ENCODE measurements around the gene FGD3. TPM values are rescaled to one million over a fixed set of nuclear protein-coding genes. Genes with fewer than 3 reads are reported as not detected.

The FGD3 gene
- total and polyA plus RNA-seq, 2 donors (not counting 1 experiment from before 2014, with no cell fraction given): not detected

- no peaks in the 10 kb centered on the region for H3K27me3 ChIP-seq (ENCODE audit: control insufficient read depth, insufficient read depth, low read length)
- H3K36me3 ChIP-seq (ENCODE audit: control insufficient read depth, insufficient read depth, low read length): no peaks in the 10 kb centered on the region
- H3K4me2 ChIP-seq (ENCODE audit: extremely low read depth, insufficient read depth, low read length): no peak overlapping the region
- DNase-seq (ENCODE audit: low read depth in 2 of 2): no peak
- no peaks in the 10 kb centered on the region for H4K20me1 ChIP-seq (ENCODE audit: control insufficient read depth, extremely low read depth, insufficient read depth, low read length)
- no peak overlapping the region for H3K27ac ChIP-seq (ENCODE audit: insufficient read depth, low read length)
- no peaks in the 10 kb centered on the region for H3K4me1 ChIP-seq (ENCODE audit: control insufficient read depth, extremely low read depth, insufficient read depth, low read length)
- H3K4me3 ChIP-seq (replicated peaks in 1 of 4; ENCODE audit: control extremely low read depth in 1 of 4, insufficient read depth in 1 of 4, low read depth in 3 of 4, low read length in 4 of 4): no peak overlapping the region
- H3K79me2 ChIP-seq (ENCODE audit: control insufficient read depth, insufficient read depth, low read length): no peaks in the 10 kb centered on the region
- H2AFZ ChIP-seq (ENCODE audit: low read length): no peak overlapping the region
- no peak overlapping the region for H3K9ac ChIP-seq (ENCODE audit: insufficient read depth, low read length)
- no peaks in the 10 kb centered on the region for H3K9me3 ChIP-seq (ENCODE audit: control insufficient read depth, insufficient read depth, low read depth, low read length)
- TF ChIP-seq CTCF (conservative IDR thresholded peaks at IDR 0.05 in 1 of 2, IDR thresholded peaks at IDR 0.05 in 1 of 2; ENCODE audit: low read depth in 1 of 2, low read length in 2 of 2) (no peak), EZH2 (IDR thresholded peaks at IDR 0.05; ENCODE audit: low read length, missing control alignments) (no peak)
Measured at GRCh38 chr9:93005876-93006275, 58.6 kb downstream of the FGD3 start.

GRCh38 chr9:93007529-93008058, 60.3 kb downstream of the FGD3 start:
- no peaks in the 10 kb centered on the region for H3K79me2 ChIP-seq (ENCODE audit: control insufficient read depth, insufficient read depth, low read length)

GRCh38 chr9:93008457-93008856, 61.1 kb downstream of the FGD3 start:
- Histone ChIP-seq H3K36me3 (ENCODE audit: control insufficient read depth, insufficient read depth, low read length) (no peaks in the 10 kb centered on the region), H3K4me2 (ENCODE audit: extremely low read depth, insufficient read depth, low read length) (no peak overlapping the region), H2AFZ (ENCODE audit: low read length) (no peak overlapping the region), H3K4me1 (ENCODE audit: control insufficient read depth, extremely low read depth, insufficient read depth, low read length) (no peaks in the 10 kb centered on the region), H3K79me2 (ENCODE audit: control insufficient read depth, insufficient read depth, low read length) (no peaks in the 10 kb centered on the region), H3K27me3 (ENCODE audit: control insufficient read depth, insufficient read depth, low read length) (no peaks in the 10 kb centered on the region), H4K20me1 (ENCODE audit: control insufficient read depth, extremely low read depth, insufficient read depth, low read length) (no peaks in the 10 kb centered on the region), H3K9ac (ENCODE audit: insufficient read depth, low read length) (no peak overlapping the region), H3K9me3 (ENCODE audit: control insufficient read depth, insufficient read depth, low read depth, low read length) (no peaks in the 10 kb centered on the region), H3K4me3 (replicated peaks in 1 of 4; ENCODE audit: control extremely low read depth in 1 of 4, insufficient read depth in 1 of 4, low read depth in 3 of 4, low read length in 4 of 4) (no peak overlapping the region), H3K27ac (ENCODE audit: insufficient read depth, low read length) (no peak overlapping the region)
- no peak for TF ChIP-seq CTCF (conservative IDR thresholded peaks at IDR 0.05 in 1 of 2, IDR thresholded peaks at IDR 0.05 in 1 of 2; ENCODE audit: low read depth in 1 of 2, low read length in 2 of 2)
- no peak for TF ChIP-seq EZH2 (IDR thresholded peaks at IDR 0.05; ENCODE audit: low read length, missing control alignments)
- no peak for DNase-seq (ENCODE audit: low read depth in 2 of 2)

More at GRCh38 chr9:93007529-93008058, 60.3 kb downstream of the FGD3 start:
- TF ChIP-seq CTCF (conservative IDR thresholded peaks at IDR 0.05 in 1 of 2, IDR thresholded peaks at IDR 0.05 in 1 of 2; ENCODE audit: low read depth in 1 of 2, low read length in 2 of 2) (no peak), EZH2 (IDR thresholded peaks at IDR 0.05; ENCODE audit: low read length, missing control alignments) (no peak)
- Histone ChIP-seq H3K4me2 (ENCODE audit: extremely low read depth, insufficient read depth, low read length) (no peak overlapping the region), H3K36me3 (ENCODE audit: control insufficient read depth, insufficient read depth, low read length) (no peaks in the 10 kb centered on the region), H3K4me1 (ENCODE audit: control insufficient read depth, extremely low read depth, insufficient read depth, low read length) (no peaks in the 10 kb centered on the region), H3K9ac (ENCODE audit: insufficient read depth, low read length) (no peak overlapping the region), H3K27me3 (ENCODE audit: control insufficient read depth, insufficient read depth, low read length) (no peaks in the 10 kb centered on the region), H3K4me3 (replicated peaks in 1 of 4; ENCODE audit: control extremely low read depth in 1 of 4, insufficient read depth in 1 of 4, low read depth in 3 of 4, low read length in 4 of 4) (no peak overlapping the region), H2AFZ (ENCODE audit: low read length) (no peak overlapping the region), H3K9me3 (ENCODE audit: control insufficient read depth, insufficient read depth, low read depth, low read length) (no peaks in the 10 kb centered on the region), H4K20me1 (ENCODE audit: control insufficient read depth, extremely low read depth, insufficient read depth, low read length) (no peaks in the 10 kb centered on the region), H3K27ac (ENCODE audit: insufficient read depth, low read length) (no peak overlapping the region)
- no peak for DNase-seq (ENCODE audit: low read depth in 2 of 2)

Measured in fibroblast of lung (primary cell).